ENCODE measurements around the gene MBD6.

Gene MBD6, protein sequence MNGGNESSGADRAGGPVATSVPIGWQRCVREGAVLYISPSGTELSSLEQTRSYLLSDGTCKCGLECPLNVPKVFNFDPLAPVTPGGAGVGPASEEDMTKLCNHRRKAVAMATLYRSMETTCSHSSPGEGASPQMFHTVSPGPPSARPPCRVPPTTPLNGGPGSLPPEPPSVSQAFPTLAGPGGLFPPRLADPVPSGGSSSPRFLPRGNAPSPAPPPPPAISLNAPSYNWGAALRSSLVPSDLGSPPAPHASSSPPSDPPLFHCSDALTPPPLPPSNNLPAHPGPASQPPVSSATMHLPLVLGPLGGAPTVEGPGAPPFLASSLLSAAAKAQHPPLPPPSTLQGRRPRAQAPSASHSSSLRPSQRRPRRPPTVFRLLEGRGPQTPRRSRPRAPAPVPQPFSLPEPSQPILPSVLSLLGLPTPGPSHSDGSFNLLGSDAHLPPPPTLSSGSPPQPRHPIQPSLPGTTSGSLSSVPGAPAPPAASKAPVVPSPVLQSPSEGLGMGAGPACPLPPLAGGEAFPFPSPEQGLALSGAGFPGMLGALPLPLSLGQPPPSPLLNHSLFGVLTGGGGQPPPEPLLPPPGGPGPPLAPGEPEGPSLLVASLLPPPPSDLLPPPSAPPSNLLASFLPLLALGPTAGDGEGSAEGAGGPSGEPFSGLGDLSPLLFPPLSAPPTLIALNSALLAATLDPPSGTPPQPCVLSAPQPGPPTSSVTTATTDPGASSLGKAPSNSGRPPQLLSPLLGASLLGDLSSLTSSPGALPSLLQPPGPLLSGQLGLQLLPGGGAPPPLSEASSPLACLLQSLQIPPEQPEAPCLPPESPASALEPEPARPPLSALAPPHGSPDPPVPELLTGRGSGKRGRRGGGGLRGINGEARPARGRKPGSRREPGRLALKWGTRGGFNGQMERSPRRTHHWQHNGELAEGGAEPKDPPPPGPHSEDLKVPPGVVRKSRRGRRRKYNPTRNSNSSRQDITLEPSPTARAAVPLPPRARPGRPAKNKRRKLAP

DNA sequence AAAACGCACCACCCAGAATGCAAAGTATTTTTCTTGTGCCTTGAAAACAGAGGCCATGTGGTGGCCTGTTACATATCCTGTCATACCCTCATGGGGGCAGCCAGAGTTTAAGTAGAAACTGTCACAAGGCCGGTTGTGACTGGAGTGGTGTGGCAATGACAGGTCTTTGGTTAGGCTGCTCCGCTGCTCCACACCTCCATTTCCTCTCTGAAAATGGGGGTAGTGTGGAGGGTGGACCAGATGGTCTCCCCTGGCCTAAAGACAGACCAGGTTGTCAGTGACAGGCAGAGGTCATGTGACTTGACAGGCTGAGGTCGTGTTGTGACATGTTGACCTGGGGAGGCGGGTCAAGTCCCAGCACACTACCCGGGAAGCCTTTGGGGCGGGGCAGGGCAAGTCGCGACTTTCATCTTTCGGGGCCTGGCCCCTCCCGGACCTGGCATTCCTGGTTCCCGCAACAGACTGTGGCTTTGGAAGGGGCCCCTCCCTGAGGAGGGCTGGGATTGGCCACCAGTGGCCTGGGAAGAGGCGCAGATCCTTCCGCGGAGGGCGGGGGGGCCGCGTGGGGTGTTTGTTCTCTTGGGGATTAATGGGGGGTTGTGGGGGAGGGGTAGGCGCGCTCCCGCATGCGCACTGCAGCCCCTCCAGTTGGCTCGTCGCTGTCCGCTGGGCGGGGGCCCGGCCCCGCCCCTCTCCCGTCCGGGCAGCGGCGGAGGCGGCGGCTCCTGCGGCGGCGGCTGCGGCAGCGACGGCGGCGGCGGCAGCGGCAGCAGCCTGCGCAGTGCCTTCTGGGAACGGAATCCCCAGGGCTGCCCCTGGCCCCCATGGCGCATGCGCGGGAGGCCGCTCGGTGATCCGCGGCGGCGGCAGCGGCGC, at the start of gene MBD6:
Gene MBD6, plus strand, starts transcription at position 814 of the 876 bp plus-strand sequence. CDS start 1,480 bp downstream, outside the sequence.
- ATAC-seq, result peak; percentile 40 to 41

DNA sequence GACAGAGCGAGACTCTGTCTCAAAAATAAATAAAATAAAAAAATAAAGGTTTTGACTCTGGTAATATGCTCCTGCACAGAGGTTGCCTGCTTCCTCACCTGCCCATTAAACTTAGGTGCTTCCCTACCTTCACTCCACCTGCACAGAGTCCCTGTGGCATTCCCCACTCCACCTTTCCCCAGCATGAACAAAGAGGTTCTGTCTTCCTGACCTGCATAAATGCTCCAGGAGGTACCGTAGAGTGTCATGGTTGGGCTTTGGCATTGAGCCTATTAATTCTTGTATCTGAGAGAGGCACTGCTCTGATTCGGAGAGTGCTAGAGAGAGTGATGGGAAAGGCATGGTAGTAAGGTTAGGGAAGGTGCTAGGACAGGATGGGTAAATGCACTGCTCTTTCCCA, 49.2 kb upstream of the MBD6 start:
- ATAC-seq, result no peak

DNA sequence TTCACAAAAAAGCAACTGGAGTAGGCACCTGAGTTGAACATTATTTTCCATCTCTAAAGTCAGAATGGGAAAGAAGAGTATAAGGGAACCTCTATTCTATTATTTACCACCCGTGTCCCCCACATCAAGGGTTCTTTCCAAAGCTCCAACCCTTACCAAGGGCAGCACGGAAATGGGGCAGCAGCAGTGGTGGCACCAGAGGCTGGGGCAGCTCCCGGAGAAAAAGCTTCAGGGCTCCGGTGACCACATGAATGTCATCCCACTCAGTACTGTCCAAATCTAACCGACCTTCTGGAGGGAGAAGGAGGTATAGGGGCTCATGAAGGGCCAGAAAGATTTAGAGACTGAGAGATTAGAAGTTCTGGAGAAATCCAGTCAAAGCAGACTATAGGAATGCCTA, 48.7 kb upstream of the MBD6 start:
- ATAC-seq, result no peak

DNA sequence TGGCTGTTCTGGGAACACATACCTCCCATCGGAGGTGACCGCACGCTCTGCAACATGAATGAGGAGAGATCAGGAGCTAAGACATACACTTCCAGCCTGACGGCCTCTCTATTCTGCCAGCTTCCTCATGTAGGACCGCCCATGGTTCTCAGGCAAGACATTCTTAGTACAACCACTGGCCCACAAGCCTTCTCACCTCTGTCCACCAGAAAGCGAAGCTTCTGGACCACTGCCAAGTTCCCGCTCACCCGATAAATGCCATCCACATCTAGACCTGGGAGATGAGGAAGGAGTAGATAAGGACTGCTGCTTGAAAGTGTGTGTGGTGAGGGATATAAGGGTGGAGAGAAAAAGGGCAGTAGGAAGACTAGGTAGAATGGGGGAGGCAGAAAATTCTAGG, 48.2 kb upstream of the MBD6 start:
- no peak for ATAC-seq

DNA sequence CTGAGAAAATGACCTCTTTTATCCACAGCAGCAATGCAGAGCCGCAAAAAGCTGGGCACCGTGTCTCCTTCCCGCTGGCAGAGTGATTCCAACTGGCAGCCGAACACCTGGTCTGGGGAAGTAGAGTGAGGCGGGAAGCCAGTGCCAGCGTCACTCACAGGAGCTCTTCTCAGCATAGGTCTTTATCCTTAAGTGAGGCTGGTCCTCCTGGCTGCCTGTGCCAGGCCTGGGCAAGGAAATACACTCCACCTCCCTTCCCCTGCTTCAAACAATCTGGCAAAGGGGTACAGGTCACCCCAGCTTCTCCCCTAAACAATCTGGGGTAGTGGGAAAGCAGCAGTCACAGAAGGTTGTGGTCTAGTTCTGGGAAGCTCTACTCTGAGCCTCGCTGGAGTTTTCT, 47.8 kb upstream of the MBD6 start:
- no peak for ATAC-seq

DNA sequence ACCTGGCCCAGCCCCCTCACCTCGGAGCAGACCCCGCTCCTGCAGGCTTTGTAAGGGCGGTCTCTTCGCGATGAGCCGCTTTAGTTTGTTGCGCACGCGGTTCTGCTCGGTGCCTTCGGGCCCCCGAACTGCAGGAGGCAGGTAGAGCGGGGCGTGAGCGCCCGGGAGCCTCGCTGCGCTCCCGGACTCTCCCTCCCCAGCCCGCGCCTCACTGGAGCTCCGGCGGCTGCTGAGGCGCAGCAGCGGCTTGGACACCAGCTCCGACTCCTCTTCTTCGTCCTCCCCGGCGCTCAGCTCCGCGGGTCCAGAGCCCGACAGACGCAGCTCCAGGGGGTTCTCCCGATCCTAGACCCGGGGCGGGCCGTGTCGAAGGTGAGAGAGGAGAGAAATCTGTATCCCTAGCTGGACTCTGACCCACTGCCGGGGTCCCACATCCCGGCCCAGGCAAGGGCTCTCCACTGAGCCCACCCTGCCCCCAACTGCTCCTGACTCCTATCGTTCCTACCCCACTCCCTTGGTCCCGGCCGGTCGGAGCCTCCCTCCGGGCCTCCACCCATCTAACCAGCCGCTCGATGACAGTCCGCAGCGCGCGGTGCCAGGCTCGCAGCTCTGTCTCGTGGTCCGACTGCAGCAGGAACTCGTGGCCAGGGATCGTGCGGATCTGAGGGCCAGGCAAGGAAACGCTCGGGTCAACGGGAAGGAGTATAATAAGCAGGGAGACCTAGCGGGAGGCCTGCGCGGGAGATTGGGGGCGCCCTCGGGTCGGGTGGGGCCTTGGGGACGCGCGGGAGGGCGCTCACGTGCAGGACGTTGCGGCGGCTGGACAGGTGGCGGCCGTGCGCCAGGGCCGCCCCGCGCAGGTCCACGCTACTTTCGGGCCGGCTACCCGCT, 47.1 kb upstream of the MBD6 start:
- ATAC-seq, result no peak

DNA sequence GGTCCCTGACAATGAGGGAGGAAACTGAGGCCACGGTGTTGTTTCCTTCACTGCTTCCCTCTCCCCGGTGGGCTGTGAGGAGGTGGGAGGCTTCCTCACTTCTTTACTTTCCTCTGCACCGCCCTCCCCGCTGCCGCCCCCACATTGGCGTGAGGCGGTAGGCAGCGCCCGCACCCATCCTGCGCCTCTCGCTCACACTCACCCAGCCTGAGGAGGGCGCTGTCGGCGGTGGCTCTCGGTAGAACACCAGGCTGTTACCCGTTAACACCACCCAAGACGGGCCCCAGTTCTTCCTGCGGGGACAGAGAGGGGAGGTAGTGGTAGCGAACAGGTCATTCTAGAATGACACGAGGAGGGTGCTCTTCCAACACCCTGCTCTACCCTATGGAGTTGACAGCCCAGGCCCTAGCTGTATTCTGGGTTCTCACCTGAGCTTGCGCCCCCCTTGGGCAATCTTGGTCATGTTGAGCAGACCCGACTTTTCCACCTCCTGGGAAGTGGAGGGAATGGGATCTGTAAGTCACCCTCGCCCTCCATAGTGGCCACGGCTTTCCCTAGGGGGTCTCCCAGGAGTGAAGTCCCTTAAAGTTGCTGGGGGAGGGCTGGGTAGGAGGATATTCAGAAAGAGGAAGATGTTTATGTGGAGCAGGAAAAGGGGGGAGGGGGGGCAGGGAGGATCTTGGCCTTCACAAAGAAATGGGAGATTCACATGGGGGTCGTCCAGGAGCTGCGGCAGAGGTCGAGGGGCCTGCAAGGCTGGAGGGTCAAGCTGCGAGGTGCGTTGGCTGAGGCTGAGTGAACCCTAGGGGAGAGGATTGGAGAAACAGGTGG, 46.2 kb upstream of the MBD6 start:
- peak; percentile 29 to 36 for ATAC-seq

DNA sequence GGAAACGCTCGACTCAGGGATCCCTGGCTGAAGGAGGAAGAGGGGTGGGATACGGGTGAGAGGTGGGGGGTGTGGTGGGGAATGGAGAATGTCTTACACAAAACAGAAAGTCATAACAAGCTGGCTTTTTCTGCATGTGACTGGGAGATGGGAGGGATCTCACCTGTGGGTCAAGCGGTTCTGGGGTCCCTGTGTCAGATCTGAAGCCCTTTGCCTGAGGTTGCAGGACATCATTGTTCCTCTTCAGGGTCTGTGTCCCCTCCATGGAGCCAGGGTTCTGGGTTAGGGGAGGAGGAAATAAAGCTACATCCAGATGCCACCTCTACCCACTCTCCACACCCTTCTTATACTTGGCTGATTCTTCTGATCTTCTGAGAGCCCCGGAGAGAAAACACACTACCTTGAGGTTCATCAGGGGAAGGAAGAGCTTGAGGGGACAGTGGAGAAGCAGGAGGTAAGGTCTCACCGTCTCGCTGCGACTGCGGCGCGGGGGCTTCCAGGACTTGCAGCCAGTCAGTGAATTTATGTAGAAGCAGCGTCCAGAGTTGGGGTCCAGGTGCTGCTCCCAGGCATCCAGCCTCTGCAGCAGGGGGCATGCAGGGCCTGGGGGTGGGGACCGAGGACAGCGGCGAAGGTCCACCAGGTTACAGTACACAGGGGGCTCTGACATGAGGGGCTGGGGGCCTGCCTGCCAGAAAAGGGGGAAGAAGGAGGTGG, 45.5 kb upstream of the MBD6 start:
- ATAC-seq, result no peak

DNA sequence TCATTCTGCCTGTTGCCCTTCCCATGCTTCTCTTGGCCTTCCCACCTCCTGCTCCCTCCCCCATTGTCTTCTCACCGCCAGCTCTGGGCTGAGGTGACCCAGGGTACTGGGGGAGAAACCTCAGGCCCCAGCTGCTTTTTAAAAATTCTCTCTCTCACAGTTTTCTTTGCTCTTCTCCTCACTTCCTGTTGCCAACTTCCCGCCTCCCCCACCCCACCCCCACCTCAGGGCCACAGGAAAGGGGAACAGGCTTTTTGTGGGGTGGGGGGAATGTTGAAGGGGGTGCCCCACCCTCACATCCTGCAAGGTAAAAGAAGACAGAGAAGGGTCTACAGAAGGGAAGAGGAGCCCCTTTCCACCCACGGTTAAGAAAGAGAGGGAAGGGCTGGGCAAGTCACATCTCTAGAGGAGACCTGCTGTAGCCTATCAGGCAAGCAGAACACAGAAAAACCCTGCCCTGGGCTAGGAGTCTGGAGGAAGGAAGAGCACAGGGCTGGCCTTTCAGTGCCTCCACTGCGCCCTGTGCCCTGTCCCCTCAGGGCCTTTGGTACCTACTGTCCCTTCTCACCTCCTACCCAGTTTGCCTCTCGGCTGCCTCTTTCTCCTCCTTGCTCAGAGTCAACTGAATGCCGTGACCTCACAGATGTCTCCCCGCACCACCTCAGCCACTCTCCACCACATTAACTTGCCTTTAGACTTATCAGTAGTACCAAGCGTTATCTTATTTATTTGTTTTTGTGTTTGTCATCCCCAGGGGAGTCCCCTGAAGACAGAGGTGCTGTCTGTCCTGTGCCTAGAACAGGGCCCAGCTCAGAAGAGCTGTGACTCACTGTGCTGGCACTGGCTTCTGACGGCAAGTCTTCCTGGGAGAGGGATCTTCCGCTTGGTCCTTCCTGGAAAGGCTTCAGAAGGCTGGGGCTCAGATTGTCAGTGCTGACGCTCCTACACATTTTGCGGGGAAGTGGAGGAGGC, 44.6 kb upstream of the MBD6 start:
- peak; percentile 67 to 70 for ATAC-seq

DNA sequence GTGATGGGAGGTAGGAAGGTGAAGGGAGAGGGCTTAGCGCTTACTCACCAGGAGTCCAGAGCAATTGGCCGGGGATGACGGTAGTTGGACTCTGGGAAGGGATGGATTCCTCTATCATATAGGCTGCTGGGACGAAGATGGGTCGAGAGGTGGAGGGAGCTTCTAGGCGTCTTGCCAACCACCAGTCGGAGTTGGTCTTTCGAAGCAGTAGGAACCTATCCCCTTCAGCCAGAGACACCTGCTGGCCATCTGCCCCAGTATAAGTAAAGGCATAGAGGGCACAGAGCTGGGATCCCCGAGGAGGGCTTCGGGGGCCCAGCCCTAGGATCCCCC, 43.6 kb upstream of the MBD6 start:
- ATAC-seq, result no peak

DNA sequence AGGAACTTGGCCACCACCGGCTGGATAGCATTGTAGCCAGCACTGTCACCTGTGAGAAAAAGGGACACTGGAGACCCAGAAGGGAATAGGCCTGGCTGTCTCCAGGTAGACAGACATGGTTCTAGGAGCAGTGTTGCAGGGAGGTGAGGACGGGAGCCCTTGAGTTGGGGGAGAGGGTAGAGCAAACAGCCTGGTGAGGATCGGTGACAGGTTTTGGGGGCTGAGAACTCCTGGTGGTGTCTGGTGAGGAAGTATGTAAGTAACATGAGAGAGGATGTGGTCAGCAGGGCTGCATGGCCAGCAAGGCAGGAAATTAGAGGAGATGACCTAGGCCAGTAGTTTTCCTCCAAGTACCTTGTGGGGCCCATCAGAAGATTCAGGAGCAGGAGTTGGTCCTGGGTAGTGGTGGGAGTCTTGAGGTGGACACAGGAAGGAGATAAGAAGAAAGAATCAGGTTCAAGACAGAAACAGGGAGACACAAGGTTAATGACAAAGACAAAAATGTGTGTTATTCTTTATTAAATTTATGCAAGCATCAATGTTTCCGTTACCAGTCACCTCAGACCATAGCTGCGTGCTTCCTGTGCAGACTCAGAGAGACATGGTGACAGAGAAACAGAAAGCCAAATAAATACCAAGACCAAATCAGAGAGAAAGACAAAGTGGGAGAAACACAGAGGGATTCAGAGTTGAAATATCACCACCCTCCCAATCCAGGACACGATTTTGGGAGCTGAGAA, 43.1 kb upstream of the MBD6 start, which contains the start of gene ARHGAP9:
Gene ARHGAP9, minus strand, starts transcription at position 491 of the 740 bp plus-strand sequence. Its CDS starts 460 bp downstream, at position 31.
- peak; percentile 69 to 74 for ATAC-seq

DNA sequence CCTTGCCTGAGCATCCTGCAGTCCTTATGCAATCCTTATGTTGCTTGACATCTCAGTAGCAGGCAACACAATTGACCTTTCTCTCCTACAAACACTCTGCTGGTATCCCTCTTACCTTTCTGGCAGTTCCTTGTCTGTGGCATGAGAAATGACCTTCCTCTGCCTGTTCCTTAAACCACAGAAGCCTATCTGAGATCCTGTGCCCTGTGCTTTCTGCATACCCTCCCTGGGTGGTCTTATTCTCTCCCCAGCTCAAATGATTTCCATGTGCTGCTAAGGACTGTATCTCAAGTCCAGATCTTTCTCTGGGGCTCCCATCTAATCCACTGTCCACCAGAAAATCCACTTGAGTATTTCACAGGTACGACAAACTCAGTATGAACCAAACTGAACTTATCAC, 41.0 kb upstream of the MBD6 start:
- no peak for ATAC-seq

DNA sequence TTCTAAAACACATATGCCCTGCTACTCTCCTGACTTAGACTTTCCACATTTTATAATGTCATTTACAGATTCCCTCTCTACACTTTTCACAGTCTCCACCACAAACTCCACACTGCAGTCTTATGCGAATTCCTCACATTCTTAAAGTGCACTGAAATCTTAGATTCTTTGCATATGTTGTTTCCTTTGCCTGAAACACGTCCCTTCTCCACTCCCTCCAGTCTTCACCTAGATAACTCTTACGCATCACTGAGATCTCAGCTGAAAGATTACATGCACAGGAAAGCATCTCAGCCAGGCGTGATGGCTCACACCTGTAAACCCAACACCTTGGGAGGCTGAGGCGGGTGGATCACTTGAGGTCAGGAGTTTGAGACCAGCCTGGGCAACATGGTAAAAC, 39.2 kb upstream of the MBD6 start:
- no peak for ATAC-seq

DNA sequence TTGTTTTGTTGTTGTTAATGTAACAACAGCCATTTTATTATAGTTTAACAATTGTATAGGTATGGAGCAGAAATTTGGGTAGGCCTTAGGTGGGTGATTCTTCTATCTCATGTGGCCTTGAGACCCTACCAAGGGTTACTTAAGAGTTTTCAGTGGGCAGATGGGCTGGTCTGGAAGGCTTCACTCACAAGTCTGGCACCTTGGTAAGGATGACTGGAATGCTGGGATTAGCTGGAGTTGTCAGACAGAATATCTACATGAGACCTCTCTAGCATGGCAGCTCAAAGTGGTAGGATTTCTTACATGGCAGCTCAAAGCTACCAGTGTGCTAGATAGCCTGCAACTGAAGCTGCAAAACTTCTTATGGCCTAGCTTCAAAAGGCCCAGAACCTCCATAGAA, 36.9 kb upstream of the MBD6 start:
- no peak for ATAC-seq

DNA sequence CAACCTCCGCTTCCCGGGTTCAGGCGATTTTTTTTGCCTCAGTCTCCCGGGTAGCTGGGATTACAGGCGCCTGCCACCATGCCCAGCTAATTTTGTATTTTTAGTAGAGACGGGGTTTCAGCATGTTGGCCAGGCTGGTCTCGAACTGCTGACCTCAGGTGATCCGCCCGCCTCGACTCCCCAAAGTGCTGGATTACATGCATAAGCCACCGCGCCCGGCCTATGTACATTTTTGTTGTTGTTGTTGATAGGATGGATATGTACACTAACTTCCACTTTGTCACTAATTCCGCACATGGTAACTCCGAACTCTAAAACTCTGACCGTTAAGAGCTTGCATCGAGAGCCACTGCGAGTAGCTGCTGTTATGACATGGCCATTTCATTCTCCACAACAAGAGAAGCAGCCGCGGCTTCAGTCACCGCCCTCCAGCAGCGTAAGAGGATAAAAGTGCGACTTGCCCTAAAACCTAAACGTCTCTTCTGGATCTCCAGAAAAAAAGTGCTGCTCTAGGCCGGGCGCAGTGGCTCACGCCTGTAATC, 35.5 kb upstream of the MBD6 start:
- no peak for ATAC-seq

DNA sequence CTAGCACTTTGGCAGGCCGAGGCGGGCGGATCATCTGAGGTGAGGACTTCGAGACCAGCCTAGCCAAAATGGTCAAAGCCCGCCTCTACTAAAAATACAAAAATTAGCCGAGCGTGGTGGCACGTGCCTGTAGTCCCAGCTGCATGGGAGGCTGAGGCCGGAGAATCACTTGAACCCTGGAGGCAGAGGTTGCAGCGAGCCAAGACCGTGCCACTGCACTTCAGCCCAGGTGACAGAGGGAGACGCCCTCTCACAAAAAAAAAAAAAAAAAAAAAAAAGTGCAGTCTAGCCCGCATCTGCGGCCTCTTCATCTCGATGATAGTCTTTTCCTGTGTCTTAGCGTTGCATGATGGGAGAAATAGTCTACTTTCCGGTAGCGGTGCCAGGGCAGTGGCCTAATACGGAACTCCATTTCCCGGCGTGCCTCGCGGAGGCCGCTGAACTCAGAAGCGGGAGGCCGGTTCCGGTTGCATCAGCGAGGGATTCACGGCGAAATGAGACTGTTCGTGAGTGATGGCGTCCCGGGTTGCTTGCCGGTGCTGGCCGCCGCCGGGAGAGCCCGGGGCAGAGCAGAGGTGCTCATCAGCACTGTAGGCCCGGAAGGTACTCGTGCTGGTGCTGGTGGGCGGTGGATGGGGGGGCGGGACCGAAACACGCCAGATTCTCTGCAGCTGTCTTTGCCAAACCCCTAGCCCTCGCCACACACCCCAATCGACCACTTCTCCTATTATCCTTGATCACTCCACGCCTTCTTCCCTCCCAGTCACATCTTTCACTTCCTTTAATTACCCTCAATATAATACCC, 34.8 kb upstream of the MBD6 start, which contains the start of gene MARS1:
Gene MARS1, plus strand, starts transcription at position 472 of the 805 bp plus-strand sequence. Its CDS starts 23 bp downstream, at position 495.
- ATAC-seq, result peak; percentile 98 to 99
